ENCODE measurements around the gene TDP1.
"Not testable (repeated sequence)": the region's sequence is repeated elsewhere in the genome, so short reads cannot be mapped to it uniquely, and the experiment has no call there.

- not testable (repeated sequence) for TF ChIP-seq CTCF (conservative IDR thresholded peaks at IDR 0.05; ENCODE audit: low read length); EZH2phosphoT487 (IDR thresholded peaks at IDR 0.05; ENCODE audit: borderline replicate concordance, low read depth, low read length)
Observed at GRCh38 chr14:90026608-90027007, 70.9 kb downstream of the TDP1 start.
